ENCODE results near the gene MCM6. TPM values are rescaled to one million over a fixed set of nuclear protein-coding genes. Genes with fewer than 3 reads are reported as not detected.

Gene MCM6
- total RNA-seq, 4 donors from 2014 or later = 5.9 to 9.5 (median 7.1) TPM

GRCh38 chr2:135909976-135910375, 33.7 kb upstream of the MCM6 start:
- no peak overlapping the region for H3K27ac ChIP-seq
- H3K27me3 ChIP-seq = no peaks in the 10 kb centered on the region
- DNase-seq = no peak
- H3K4me3 ChIP-seq (replicated peaks in 1 of 3) = no peak overlapping the region
- no peaks in the 10 kb centered on the region for H3K4me1 ChIP-seq
- H3K36me3 ChIP-seq = peaks cover 4% of the 10 kb centered on the region in 2 donors
- TF ChIP-seq CTCF (IDR thresholded peaks at IDR 0.05) = no peak
- TF ChIP-seq POLR2A (IDR thresholded peaks at IDR 0.05) = no peak
- H3K9me3 ChIP-seq = no peaks in the 10 kb centered on the region
- intact Hi-C loops (cut with DNase I) = no loop called here

GRCh38 chr2:135905679-135906078, 29.4 kb upstream of the MCM6 start:
- no peak for DNase-seq
- H3K27ac ChIP-seq = no peak overlapping the region
- H3K9me3 ChIP-seq = no peaks in the 10 kb centered on the region
- H3K36me3 ChIP-seq = peaks cover 0 to 4% of the 10 kb centered on the region in 2 donors
- H3K27me3 ChIP-seq = no peaks in the 10 kb centered on the region
- no peak overlapping the region for H3K4me3 ChIP-seq (replicated peaks in 1 of 3)
- TF ChIP-seq POLR2A (IDR thresholded peaks at IDR 0.05) (no peak), CTCF (IDR thresholded peaks at IDR 0.05) (no peak)
- intact Hi-C loops (cut with DNase I) = no loop called here
- H3K4me1 ChIP-seq = peaks cover 8 to 9% of the 10 kb centered on the region in 2 donors

- H3K9me3 ChIP-seq = no peaks in the 10 kb centered on the region
- peaks cover 9 to 10% of the 10 kb centered on the region in 2 donors for H3K4me1 ChIP-seq
- no peak overlapping the region for H3K4me3 ChIP-seq (replicated peaks in 1 of 3)
- H3K36me3 ChIP-seq = peaks cover 0 to 4% of the 10 kb centered on the region in 2 donors
- peak overlapping the region; percentile 39 to 62 (median 54) for H3K27ac ChIP-seq
- DNase-seq = peak in 1 of 2 donors; percentile 27
- TF ChIP-seq CTCF (IDR thresholded peaks at IDR 0.05) (no peak), POLR2A (IDR thresholded peaks at IDR 0.05) (no peak)
- intact Hi-C loops (cut with DNase I) = no loop called here
- WGBS, 2 donors = 92 to 96% methylated on average over 4 of the region's 4 CpGs
- no peaks in the 10 kb centered on the region for H3K27me3 ChIP-seq
Measured at GRCh38 chr2:135904341-135904989, 28.2 kb upstream of the MCM6 start.

GRCh38 chr2:135903650-135904049, 27.4 kb upstream of the MCM6 start:
- Histone ChIP-seq H3K4me3 (replicated peaks in 1 of 3) (no peak overlapping the region), H3K27ac (peak overlapping the region in 1 of 3 donors; percentile 54), H3K36me3 (peaks cover 0 to 4% of the 10 kb centered on the region in 2 donors), H3K27me3 (no peaks in the 10 kb centered on the region), H3K9me3 (no peaks in the 10 kb centered on the region), H3K4me1 (peaks cover 13% of the 10 kb centered on the region in 2 donors)
- no peak for DNase-seq
- 87 to 93% methylated on average over 3 of the region's 3 CpGs for WGBS, 2 donors
- intact Hi-C loops (cut with DNase I) = no loop called here
- TF ChIP-seq CTCF (IDR thresholded peaks at IDR 0.05) (no peak), POLR2A (IDR thresholded peaks at IDR 0.05) (no peak)

- Histone ChIP-seq H3K27me3 (no peaks in the 10 kb centered on the region), H3K27ac (peak overlapping the region in 1 of 3 donors; percentile 66), H3K9me3 (no peaks in the 10 kb centered on the region), H3K4me3 (replicated peaks in 1 of 3) (no peak overlapping the region), H3K36me3 (no peaks in the 10 kb centered on the region), H3K4me1 (peaks cover 10 to 13% of the 10 kb centered on the region in 2 donors)
- TF ChIP-seq POLR2A (IDR thresholded peaks at IDR 0.05) (no peak), CTCF (IDR thresholded peaks at IDR 0.05) (no peak)
- intact Hi-C loops (cut with DNase I) = no loop called here
- 34 to 46% methylated on average over 4 of the region's 4 CpGs for WGBS, 2 donors
- DNase-seq = peak in 1 of 2 donors; percentile 6
Measured at GRCh38 chr2:135899567-135899966, 23.3 kb upstream of the MCM6 start.

All from thyroid gland (tissue), 4 donors.